ENCODE data around the gene COX19. TPM values are rescaled to one million over a fixed set of nuclear protein-coding genes. Genes with fewer than 3 reads are reported as not detected.
A peak's percentile ranks its signal among the peaks of the same experiment; 100 is the strongest.

The COX19 gene
- polyA plus RNA-seq, 3 donors: 7.4 to 15.0 (median 7.6) TPM

- no peak for DNase-seq
- peaks cover 7 to 28% of the 10 kb centered on the region in 2 donors for H3K36me3 Mint-ChIP-seq
- Histone ChIP-seq H3K79me2 (ENCODE audit: insufficient read depth, low read length) (no peaks in the 10 kb centered on the region), H4K20me1 (ENCODE audit: insufficient read depth, low read length) (no peaks in the 10 kb centered on the region), H3K27ac (ENCODE audit: low read depth in 1 of 2, low read length in 2 of 2) (no peak overlapping the region), H2AFZ (ENCODE audit: insufficient read depth, low read depth, low read length, poor library complexity, severe bottlenecking) (no peak overlapping the region), H3K36me3 (replicated peaks in 1 of 2; ENCODE audit: control insufficient read depth in 1 of 2, insufficient read depth in 2 of 2, low read length in 2 of 2) (peaks cover 3 to 8% of the 10 kb centered on the region in 2 donors), H3K9ac (ENCODE audit: insufficient read depth, low read length, poor library complexity, severe bottlenecking) (peak overlapping the region; percentile 15), H3K4me3 (replicated peaks in 1 of 3; ENCODE audit: low read depth in 2 of 3, low read length in 3 of 3) (no peak overlapping the region), H3K4me1 (ENCODE audit: control insufficient read depth in 1 of 2, insufficient read depth in 2 of 2, low read length in 2 of 2) (peaks cover 5 to 7% of the 10 kb centered on the region in 2 donors), H3K27me3 (ENCODE audit: control insufficient read depth in 2 of 2, insufficient read depth in 2 of 2, low read length in 2 of 2) (no peaks in the 10 kb centered on the region), H3K9me3 (replicated peaks in 1 of 2; ENCODE audit: control insufficient read depth in 1 of 2, insufficient read depth in 1 of 2, low read length in 2 of 2) (no peaks in the 10 kb centered on the region), H3K4me2 (replicated peaks; ENCODE audit: extremely low read depth, low read length, poor library complexity, severe bottlenecking) (no peak overlapping the region)
- no peak overlapping the region for H3K4me3 Mint-ChIP-seq
- H3K4me1 Mint-ChIP-seq: peaks cover 7% of the 10 kb centered on the region
- H3K9me3 Mint-ChIP-seq: peaks cover 0 to 1% (median 0%) of the 10 kb centered on the region in 7 donors
- H3K27me3 Mint-ChIP-seq (ENCODE audit: low read depth in 3 of 3): peaks cover 6 to 12% (median 7%) of the 10 kb centered on the region in 3 donors
- no peak for TF ChIP-seq CTCF (IDR thresholded peaks at IDR 0.05)
- H3K27ac Mint-ChIP-seq: no peak overlapping the region
- WGBS (ENCODE audit: insufficient coverage): 60% methylated on average over 38 of the region's 38 CpGs
- intact Hi-C loops (cut with micrococcal nuclease): no loop called here
These were observed 20.9 kb upstream of the COX19 start for GRCh38 chr7:996079-996872.

GRCh38 chr7:995571-995970, 20.2 kb upstream of the COX19 start:
- H3K36me3 ChIP-seq (replicated peaks in 1 of 2; ENCODE audit: control insufficient read depth in 1 of 2, insufficient read depth in 2 of 2, low read length in 2 of 2): peaks cover 3 to 8% of the 10 kb centered on the region in 2 donors
- H3K4me1 ChIP-seq (ENCODE audit: control insufficient read depth in 1 of 2, insufficient read depth in 2 of 2, low read length in 2 of 2): peaks cover 5 to 7% of the 10 kb centered on the region in 2 donors
- no peaks in the 10 kb centered on the region for H3K27me3 ChIP-seq (ENCODE audit: control insufficient read depth in 2 of 2, insufficient read depth in 2 of 2, low read length in 2 of 2)
- no peaks in the 10 kb centered on the region for H4K20me1 ChIP-seq (ENCODE audit: insufficient read depth, low read length)
- 89% methylated on average over 13 of the region's 14 CpGs for WGBS (ENCODE audit: insufficient coverage)
- H3K4me3 ChIP-seq (replicated peaks in 1 of 3; ENCODE audit: low read depth in 2 of 3, low read length in 3 of 3): no peak overlapping the region
- intact Hi-C loops (cut with micrococcal nuclease): no loop called here
- no peak overlapping the region for H3K27ac ChIP-seq (ENCODE audit: low read depth in 1 of 2, low read length in 2 of 2)
- H3K27me3 Mint-ChIP-seq (ENCODE audit: low read depth in 3 of 3): peaks cover 5 to 14% (median 6%) of the 10 kb centered on the region in 3 donors
- peaks cover 7 to 28% of the 10 kb centered on the region in 2 donors for H3K36me3 Mint-ChIP-seq
- peaks cover 7% of the 10 kb centered on the region for H3K4me1 Mint-ChIP-seq
- H2AFZ ChIP-seq (ENCODE audit: insufficient read depth, low read depth, low read length, poor library complexity, severe bottlenecking): no peak overlapping the region
- H3K9me3 Mint-ChIP-seq: peaks cover 0 to 1% (median 0%) of the 10 kb centered on the region in 7 donors
- peak overlapping the region; percentile 15 for H3K9ac ChIP-seq (ENCODE audit: insufficient read depth, low read length, poor library complexity, severe bottlenecking)
- no peaks in the 10 kb centered on the region for H3K79me2 ChIP-seq (ENCODE audit: insufficient read depth, low read length)
- H3K4me3 Mint-ChIP-seq: no peak overlapping the region
- no peak overlapping the region for H3K27ac Mint-ChIP-seq
- no peak for DNase-seq
- no peak for TF ChIP-seq CTCF (IDR thresholded peaks at IDR 0.05)
- no peak overlapping the region for H3K4me2 ChIP-seq (replicated peaks; ENCODE audit: extremely low read depth, low read length, poor library complexity, severe bottlenecking)
- H3K9me3 ChIP-seq (replicated peaks in 1 of 2; ENCODE audit: control insufficient read depth in 1 of 2, insufficient read depth in 1 of 2, low read length in 2 of 2): no peaks in the 10 kb centered on the region

All from CD14-positive monocyte (primary cell).